Right lobe of liver (tissue), 4 donors: ENCODE measurements around the gene SFN.

ENCODE experiments used
- CTCF ChIP-seq, 4 donors: fragments of 200-600 bp in 3 of 4; fragments of 450-650 bp in 1 of 4; IDR thresholded peaks; one replicate each; pipeline versions ENCODE4 v1.5.1 to v1.8.0; 2016 to 2022; ENCODE audit warnings: antibody characterized with exemption in 4 of 4, mild to moderate bottlenecking in 2 of 4
- POLR2A ChIP-seq: fragments of 450-650 bp; IDR thresholded peaks from one replicate; pipeline ENCODE4 v1.6.1; 2017; ENCODE audit warnings: antibody characterized with exemption, mild to moderate bottlenecking
- donor health status: DM: no; HTN: no; CAD: no.
- donor health status: DM: no; HTN: no; CAD: no.
- donor health status: DM: no; HTN: yes; CAD: no.

GRCh38 chr1:26839779-26840178, 23.2 kb upstream of the SFN start:
- no peak for TF ChIP-seq POLR2A
- TF ChIP-seq CTCF (IDR thresholded peaks at IDR 0.05), result no peak
